ENCODE results near the gene DIRAS3.

- TF ChIP-seq CTCF (IDR thresholded peaks at IDR 0.05; ENCODE audit: low read length) (no peak), EZH2 (IDR thresholded peaks at IDR 0.05; ENCODE audit: borderline replicate concordance, low read length) (no peak)
Observed at GRCh38 chr1:68057050-68057449, 6.6 kb upstream of the DIRAS3 start.

Data from OCI-LY1 (cell line).